Ishikawa (cell line): ENCODE data around the gene IL17D.

Experiments
- CEBPB ChIP-seq: IDR thresholded peaks from 2 replicates; pipeline ENCODE4 v1.6.1; 2012
- EP300 ChIP-seq: IDR thresholded peaks from 2 replicates; pipeline ENCODE4 v1.6.1; 2012; ENCODE audit warnings: borderline replicate concordance
- MAX ChIP-seq: IDR thresholded peaks from 2 replicates; pipeline ENCODE4 v1.6.1; 2012
- NFIC ChIP-seq: IDR thresholded peaks from 2 replicates; pipeline ENCODE4 v1.6.1; 2012
- RAD21 ChIP-seq: IDR thresholded peaks from 2 replicates; pipeline ENCODE4 v1.6.1; 2012; ENCODE audit warnings: low read depth
- REST ChIP-seq: IDR thresholded peaks from 2 replicates; pipeline ENCODE4 v1.6.1; 2012; ENCODE audit warnings: low read depth, mild to moderate bottlenecking
- TAF1 ChIP-seq: IDR thresholded peaks from 2 replicates; pipeline ENCODE4 v1.6.1; 2012; ENCODE audit warnings: low read depth, mild to moderate bottlenecking
- TCF12 ChIP-seq: IDR thresholded peaks from 2 replicates; pipeline ENCODE4 v1.6.1; 2012; ENCODE audit warnings: low read depth
- TEAD4 ChIP-seq: IDR thresholded peaks from 2 replicates; pipeline ENCODE4 v1.6.1; 2012
- USF1 ChIP-seq: IDR thresholded peaks from 2 replicates; pipeline ENCODE4 v1.6.1; 2012
- YY1 ChIP-seq: IDR thresholded peaks from 2 replicates; pipeline ENCODE4 v1.6.1; 2012; ENCODE audit warnings: low read depth

- no peak for TF ChIP-seq YY1
- TF ChIP-seq TEAD4, result no peak
- TF ChIP-seq TAF1, result no peak
- TF ChIP-seq NFIC, result no peak
- TF ChIP-seq RAD21, result no peak
- no peak for TF ChIP-seq TCF12
- no peak for TF ChIP-seq EP300
- TF ChIP-seq MAX, result no peak
- TF ChIP-seq CEBPB, result no peak
- TF ChIP-seq REST, result no peak
- TF ChIP-seq USF1, result no peak
These were observed 5.9 kb downstream of the IL17D start for GRCh38 chr13:20709369-20709768.
